Neuronal stem cell (in vitro differentiated cells): ENCODE measurements around the gene ADCY7.

ENCODE experiments used
- DNase-seq: peaks from one replicate; pipeline ENCODE4 v3.0.0-alpha.2; 2013; ENCODE audit warnings: low spot score
- H2AFZ ChIP-seq: one replicate; pipeline ENCODE4 v1.6.1; 2013; ENCODE audit warnings: mild to moderate bottlenecking, low read length, inconsistent platforms
- H2AK5ac ChIP-seq: 2 replicates; pipeline ENCODE4 v1.6.1; 2013; ENCODE audit warnings: low read depth, mild to moderate bottlenecking, inconsistent platforms, low read length, moderate library complexity, mixed read lengths
- H2BK120ac ChIP-seq: 2 replicates; pipeline ENCODE4 v1.6.1; 2013; ENCODE audit warnings: low read depth, mild to moderate bottlenecking, inconsistent platforms, low read length, moderate library complexity, mixed read lengths
- H2BK12ac ChIP-seq: one replicate; pipeline ENCODE4 v1.6.1; 2013; ENCODE audit warnings: low read length, inconsistent platforms
- H2BK15ac ChIP-seq: 2 replicates; pipeline ENCODE4 v1.6.1; 2013; ENCODE audit warnings: mild to moderate bottlenecking, low read length, inconsistent platforms, mixed read lengths
- H2BK5ac ChIP-seq: one replicate; pipeline ENCODE4 v1.6.1; 2013; ENCODE audit warnings: inconsistent platforms, mild to moderate bottlenecking, low read length, moderate library complexity
- H3K14ac ChIP-seq: one replicate; pipeline ENCODE4 v1.6.1; 2013; ENCODE audit warnings: low read length, inconsistent platforms
- H3K18ac ChIP-seq: 2 replicates; pipeline ENCODE4 v1.6.1; 2013; ENCODE audit warnings: low read length, inconsistent platforms
- H3K23ac ChIP-seq: 2 replicates; pipeline ENCODE4 v1.6.1; 2013; ENCODE audit warnings: low read depth, mild to moderate bottlenecking, mixed read lengths, low read length, inconsistent platforms; ENCODE audit not compliant: poor library complexity
- H3K27ac ChIP-seq: replicated peaks from 3 replicates; pipeline ENCODE4 v1.5.1; 2013; ENCODE audit warnings: low read length, inconsistent platforms
- H3K27me3 ChIP-seq, 3 experiments: 2 replicates each; pipeline ENCODE4 v1.6.1; 2013; ENCODE audit warnings: low read length in 3 of 3, mild to moderate bottlenecking in 2 of 3, inconsistent platforms in 1 of 3, low read depth in 1 of 3, mixed read lengths in 1 of 3, moderate library complexity in 1 of 3; ENCODE audit not compliant: control insufficient read depth in 3 of 3, insufficient read depth in 3 of 3
- H3K36me3 ChIP-seq, 2 donors: replicated peaks in 1 of 2; 2 replicates each; pipeline ENCODE4 v1.6.1; 2013; ENCODE audit warnings: low read length in 2 of 2; ENCODE audit not compliant: control insufficient read depth in 2 of 2, insufficient read depth in 2 of 2
- H3K4ac ChIP-seq: 2 replicates; pipeline ENCODE4 v1.6.1; 2013; ENCODE audit warnings: inconsistent platforms, mild to moderate bottlenecking, low read length, moderate library complexity
- H3K4me1 ChIP-seq, 2 donors: 1 replicate in 1 of 2; 2 replicates in 1 of 2; pipeline ENCODE4 v1.6.1; 2013; ENCODE audit warnings: low read length in 2 of 2, low read depth in 1 of 2; ENCODE audit not compliant: control insufficient read depth in 2 of 2, insufficient read depth in 1 of 2
- H3K4me2 ChIP-seq: one replicate; pipeline ENCODE4 v1.6.1; 2013; ENCODE audit warnings: mild to moderate bottlenecking, low read length, inconsistent platforms; ENCODE audit not compliant: insufficient read depth, poor library complexity, severe bottlenecking
- H3K4me3 ChIP-seq, 2 donors: 2 replicates each; pipeline ENCODE4 v1.5.1; 2013; ENCODE audit warnings: low read length in 2 of 2, mild to moderate bottlenecking in 2 of 2, inconsistent platforms in 1 of 2, moderate library complexity in 1 of 2
- H3K79me1 ChIP-seq: one replicate; pipeline ENCODE4 v1.6.1; 2013; ENCODE audit warnings: low read depth, mild to moderate bottlenecking, inconsistent platforms, low read length, moderate library complexity
- H3K9ac ChIP-seq: one replicate; pipeline ENCODE4 v1.6.1; 2013; ENCODE audit warnings: mild to moderate bottlenecking, low read depth, low read length, inconsistent platforms; ENCODE audit not compliant: poor library complexity
- H3K9me3 ChIP-seq, 2 donors: replicated peaks in 1 of 2; 2 replicates each; pipeline versions ENCODE3 to v1.6.1; 2013; ENCODE audit warnings: low read length in 2 of 2, mild to moderate bottlenecking in 2 of 2, inconsistent platforms in 1 of 2, low read depth in 1 of 2, mixed read lengths in 1 of 2, moderate library complexity in 1 of 2; ENCODE audit not compliant: control insufficient read depth in 2 of 2, insufficient read depth in 1 of 2
- H4K8ac ChIP-seq: one replicate; pipeline ENCODE4 v1.6.1; 2013; ENCODE audit warnings: low read depth, mild to moderate bottlenecking, inconsistent platforms, low read length, moderate library complexity
- H4K91ac ChIP-seq: one replicate; pipeline ENCODE4 v1.6.1; 2013; ENCODE audit warnings: low read length, low read depth, mild to moderate bottlenecking, inconsistent platforms; ENCODE audit not compliant: poor library complexity
- WGBS, 2 donors: extraction: QIAGEN DNeasy Blood & Tissue Kit; methylation state at CpG; one replicate each; pipeline ENCODE4 v1.1.7; 2013; ENCODE audit warnings: missing lambda C conversion rate in 2 of 2, mixed read lengths in 1 of 2; ENCODE audit not compliant: insufficient read length in 2 of 2, insufficient replicate concordance in 1 of 2; ENCODE audit errors: extremely low coverage in 2 of 2; 5-methylcytosine and 5-hydroxymethylcytosine counted together

The ADCY7 gene

GRCh38 chr16:50270510-50271147 is 4.3 kb downstream of the ADCY7 start:
- Histone ChIP-seq H3K18ac (peak overlapping the region; percentile 41), H3K27ac (no peak overlapping the region), H2BK5ac (no peak overlapping the region), H3K23ac (peak overlapping the region; percentile 66), H3K14ac (peak overlapping the region; percentile 22), H3K4me1 (peaks cover 4 to 5% of the 10 kb centered on the region in 2 donors), H4K91ac (no peak overlapping the region), H3K9me3 (no peaks in the 10 kb centered on the region), H3K4me2 (no peak overlapping the region), H2BK12ac (no peak overlapping the region), H3K4ac (no peak overlapping the region), H3K4me3 (no peak overlapping the region), H3K36me3 (no peaks in the 10 kb centered on the region), H2AFZ (no peak overlapping the region), H3K9ac (no peak overlapping the region), H2BK15ac (no peak overlapping the region), H2BK120ac (no peak overlapping the region), H3K27me3 (no peaks in the 10 kb centered on the region), H3K79me1 (no peaks in the 10 kb centered on the region), H2AK5ac (peak overlapping the region; percentile 50), H4K8ac (no peak overlapping the region)
- no CpG with 5 or more reads among the region's 13 CpGs for WGBS, 2 donors
- DNase-seq = no peak

GRCh38 chr16:50271148-50272041 is 5.0 kb downstream of the ADCY7 start:
- Histone ChIP-seq H3K4ac (no peak overlapping the region), H2BK5ac (no peak overlapping the region), H3K18ac (peak overlapping the region; percentile 35), H3K27me3 (no peaks in the 10 kb centered on the region), H3K9ac (no peak overlapping the region), H3K4me1 (peaks cover 4 to 5% of the 10 kb centered on the region in 2 donors), H3K14ac (no peak overlapping the region), H2AK5ac (no peak overlapping the region), H2AFZ (no peak overlapping the region), H3K27ac (no peak overlapping the region), H3K36me3 (no peaks in the 10 kb centered on the region), H2BK12ac (no peak overlapping the region), H2BK120ac (no peak overlapping the region), H3K4me3 (no peak overlapping the region), H2BK15ac (no peak overlapping the region), H4K8ac (no peak overlapping the region), H3K79me1 (no peaks in the 10 kb centered on the region), H3K9me3 (no peaks in the 10 kb centered on the region), H3K4me2 (no peak overlapping the region), H4K91ac (no peak overlapping the region), H3K23ac (peak overlapping the region; percentile 32)
- WGBS, 2 donors = no CpG with 5 or more reads among the region's 15 CpGs
- DNase-seq = no peak

- Histone ChIP-seq H4K8ac (no peak overlapping the region), H2BK12ac (no peak overlapping the region), H4K91ac (no peak overlapping the region), H3K23ac (no peak overlapping the region), H3K4ac (no peak overlapping the region), H3K79me1 (no peaks in the 10 kb centered on the region), H3K4me3 (no peak overlapping the region), H3K9ac (no peak overlapping the region), H2BK120ac (no peak overlapping the region), H2AFZ (no peak overlapping the region), H3K14ac (no peak overlapping the region), H3K18ac (no peak overlapping the region), H3K4me2 (no peak overlapping the region), H3K4me1 (peaks cover 0 to 2% of the 10 kb centered on the region in 2 donors), H2BK15ac (no peak overlapping the region), H3K9me3 (no peaks in the 10 kb centered on the region), H3K27me3 (no peaks in the 10 kb centered on the region), H3K27ac (no peak overlapping the region), H2BK5ac (no peak overlapping the region), H3K36me3 (no peaks in the 10 kb centered on the region), H2AK5ac (no peak overlapping the region)
- DNase-seq = no peak
- WGBS, 2 donors = no CpG with 5 or more reads among the region's 7 CpGs
Observed at GRCh38 chr16:50272111-50272571, 5.8 kb downstream of the ADCY7 start.

GRCh38 chr16:50272687-50273381 is 6.5 kb downstream of the ADCY7 start:
- Histone ChIP-seq H3K18ac (no peak overlapping the region), H4K8ac (no peak overlapping the region), H3K4me2 (no peak overlapping the region), H3K9me3 (no peaks in the 10 kb centered on the region), H3K27ac (no peak overlapping the region), H3K14ac (no peak overlapping the region), H2BK5ac (no peak overlapping the region), H2AK5ac (no peak overlapping the region), H3K36me3 (no peaks in the 10 kb centered on the region), H2AFZ (no peak overlapping the region), H3K4me3 (no peak overlapping the region), H3K9ac (peak overlapping the region; percentile 1), H2BK15ac (no peak overlapping the region), H3K4me1 (no peaks in the 10 kb centered on the region), H4K91ac (no peak overlapping the region), H3K79me1 (no peaks in the 10 kb centered on the region), H3K4ac (no peak overlapping the region), H2BK120ac (no peak overlapping the region), H2BK12ac (no peak overlapping the region), H3K23ac (peak overlapping the region; percentile 29), H3K27me3 (no peaks in the 10 kb centered on the region)
- WGBS, 2 donors = no CpG with 5 or more reads among the region's 5 CpGs
- DNase-seq = no peak
